ENCODE results near the gene CAPN3.

CAPN3 gene

DNA sequence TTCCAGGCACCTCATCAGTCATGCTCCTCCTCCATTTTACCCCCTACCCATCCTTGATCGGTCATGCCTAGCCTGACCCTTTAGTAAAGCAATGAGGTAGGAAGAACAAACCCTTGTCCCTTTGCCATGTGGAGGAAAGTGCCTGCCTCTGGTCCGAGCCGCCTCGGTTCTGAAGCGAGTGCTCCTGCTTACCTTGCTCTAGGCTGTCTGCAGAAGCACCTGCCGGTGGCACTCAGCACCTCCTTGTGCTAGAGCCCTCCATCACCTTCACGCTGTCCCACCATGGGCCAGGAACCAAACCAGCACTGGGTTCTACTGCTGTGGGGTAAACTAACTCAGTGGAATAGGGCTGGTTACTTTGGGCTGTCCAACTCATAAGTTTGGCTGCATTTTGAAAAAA, 52.6 kb downstream of the CAPN3 start:
- H3K79me1 ChIP-seq (ENCODE audit: low read depth, low read length): no peaks in the 10 kb centered on the region
- H3K23ac ChIP-seq (ENCODE audit: low read depth, low read length, poor library complexity): no peak overlapping the region
- no peaks in the 10 kb centered on the region for H3K4me1 ChIP-seq (ENCODE audit: control insufficient read depth in 2 of 2, insufficient read depth in 1 of 2, low read depth in 1 of 2, low read length in 2 of 2)
- no peak overlapping the region for H3K18ac ChIP-seq (ENCODE audit: low read length)
- no peak overlapping the region for H2BK15ac ChIP-seq (ENCODE audit: low read length)
- DNase-seq (ENCODE audit: low spot score): no peak
- H3K9ac ChIP-seq (ENCODE audit: low read depth, low read length, poor library complexity): no peak overlapping the region
- H3K4me2 ChIP-seq (ENCODE audit: insufficient read depth, low read length, poor library complexity, severe bottlenecking): no peak overlapping the region
- H3K4me3 ChIP-seq (ENCODE audit: low read length in 2 of 2): no peak overlapping the region
- H2BK120ac ChIP-seq (ENCODE audit: low read depth, low read length): no peak overlapping the region
- H3K36me3 ChIP-seq (replicated peaks in 1 of 2; ENCODE audit: control insufficient read depth in 2 of 2, insufficient read depth in 2 of 2, low read length in 2 of 2): peaks cover 13 to 56% of the 10 kb centered on the region in 2 donors
- no peak overlapping the region for H4K8ac ChIP-seq (ENCODE audit: low read depth, low read length)
- no peak overlapping the region for H2AFZ ChIP-seq (ENCODE audit: low read length)
- no peak overlapping the region for H3K4ac ChIP-seq (ENCODE audit: low read length)
- H3K27ac ChIP-seq (replicated peaks; ENCODE audit: low read length): no peak overlapping the region
- no peaks in the 10 kb centered on the region for H3K9me3 ChIP-seq (replicated peaks in 1 of 2; ENCODE audit: control insufficient read depth in 2 of 2, insufficient read depth in 1 of 2, low read depth in 1 of 2, low read length in 2 of 2)
- H2AK5ac ChIP-seq (ENCODE audit: low read depth, low read length): no peak overlapping the region
- no peak overlapping the region for H3K14ac ChIP-seq (ENCODE audit: low read length)
- no peak overlapping the region for H2BK12ac ChIP-seq (ENCODE audit: low read length)
- WGBS, 2 donors (ENCODE audit: extremely low coverage in 2 of 2, insufficient read length in 2 of 2, insufficient replicate concordance in 1 of 2): no CpG with 5 or more reads among the region's 7 CpGs
- H3K27me3 ChIP-seq (ENCODE audit: control insufficient read depth in 3 of 3, insufficient read depth in 3 of 3, low read depth in 1 of 3, low read length in 3 of 3): no peaks in the 10 kb centered on the region
- H4K91ac ChIP-seq (ENCODE audit: low read depth, low read length, poor library complexity): no peak overlapping the region
- H2BK5ac ChIP-seq (ENCODE audit: low read length): no peak overlapping the region

GRCh38 chr15:42413920-42414319, 54.6 kb downstream of the CAPN3 start:
- Histone ChIP-seq H3K4me1 (ENCODE audit: control insufficient read depth in 2 of 2, insufficient read depth in 1 of 2, low read depth in 1 of 2, low read length in 2 of 2) (no peaks in the 10 kb centered on the region), H2BK15ac (ENCODE audit: low read length) (no peak overlapping the region), H2AK5ac (ENCODE audit: low read depth, low read length) (no peak overlapping the region), H3K18ac (ENCODE audit: low read length) (no peak overlapping the region), H2BK120ac (ENCODE audit: low read depth, low read length) (no peak overlapping the region), H3K27me3 (ENCODE audit: control insufficient read depth in 3 of 3, insufficient read depth in 3 of 3, low read depth in 1 of 3, low read length in 3 of 3) (no peaks in the 10 kb centered on the region), H3K23ac (ENCODE audit: low read depth, low read length, poor library complexity) (no peak overlapping the region), H4K8ac (ENCODE audit: low read depth, low read length) (no peak overlapping the region), H2BK5ac (ENCODE audit: low read length) (no peak overlapping the region), H3K4ac (ENCODE audit: low read length) (no peak overlapping the region), H3K9ac (ENCODE audit: low read depth, low read length, poor library complexity) (no peak overlapping the region), H3K14ac (ENCODE audit: low read length) (no peak overlapping the region), H3K36me3 (replicated peaks in 1 of 2; ENCODE audit: control insufficient read depth in 2 of 2, insufficient read depth in 2 of 2, low read length in 2 of 2) (peaks cover 20 to 75% of the 10 kb centered on the region in 2 donors), H3K9me3 (replicated peaks in 1 of 2; ENCODE audit: control insufficient read depth in 2 of 2, insufficient read depth in 1 of 2, low read depth in 1 of 2, low read length in 2 of 2) (no peaks in the 10 kb centered on the region), H2BK12ac (ENCODE audit: low read length) (no peak overlapping the region), H3K4me3 (ENCODE audit: low read length in 2 of 2) (no peak overlapping the region), H4K91ac (ENCODE audit: low read depth, low read length, poor library complexity) (no peak overlapping the region), H2AFZ (ENCODE audit: low read length) (no peak overlapping the region), H3K27ac (replicated peaks; ENCODE audit: low read length) (no peak overlapping the region), H3K79me1 (ENCODE audit: low read depth, low read length) (no peaks in the 10 kb centered on the region), H3K4me2 (ENCODE audit: insufficient read depth, low read length, poor library complexity, severe bottlenecking) (no peak overlapping the region)
- DNase-seq (ENCODE audit: low spot score): no peak
- WGBS, 2 donors (ENCODE audit: extremely low coverage in 2 of 2, insufficient read length in 2 of 2, insufficient replicate concordance in 1 of 2): no CpG with 5 or more reads among the region's 2 CpGs

DNA sequence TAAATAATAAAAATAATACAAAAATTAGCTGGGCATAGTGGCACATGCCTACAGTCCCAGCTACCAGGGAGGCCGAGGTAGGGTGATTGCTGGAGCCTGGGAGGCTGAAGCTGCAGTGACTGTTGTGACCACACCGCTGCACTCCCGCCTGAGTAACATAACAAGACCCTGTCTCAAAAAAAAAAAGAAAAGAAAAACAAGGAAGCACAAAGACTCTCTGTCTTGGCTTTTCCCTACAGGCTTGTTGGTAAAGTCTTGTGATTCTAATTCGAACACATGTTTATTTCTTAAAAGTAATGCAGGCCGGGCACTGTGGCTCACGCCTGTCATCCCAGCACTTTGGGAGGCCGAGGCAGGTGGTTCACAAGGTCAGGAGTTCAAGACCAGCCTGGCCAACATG, 60.1 kb downstream of the CAPN3 start:
- no peak overlapping the region for H2BK120ac ChIP-seq (ENCODE audit: low read depth, low read length)
- H2AFZ ChIP-seq (ENCODE audit: low read length): no peak overlapping the region
- H3K14ac ChIP-seq (ENCODE audit: low read length): no peak overlapping the region
- DNase-seq (ENCODE audit: low spot score): no peak
- H3K9ac ChIP-seq (ENCODE audit: low read depth, low read length, poor library complexity): no peak overlapping the region
- no peak overlapping the region for H3K4me3 ChIP-seq (ENCODE audit: low read length in 2 of 2)
- H3K4me1 ChIP-seq (ENCODE audit: control insufficient read depth in 2 of 2, insufficient read depth in 1 of 2, low read depth in 1 of 2, low read length in 2 of 2): no peaks in the 10 kb centered on the region
- H3K23ac ChIP-seq (ENCODE audit: low read depth, low read length, poor library complexity): no peak overlapping the region
- H3K79me1 ChIP-seq (ENCODE audit: low read depth, low read length): no peaks in the 10 kb centered on the region
- H3K36me3 ChIP-seq (replicated peaks in 1 of 2; ENCODE audit: control insufficient read depth in 2 of 2, insufficient read depth in 2 of 2, low read length in 2 of 2): peaks cover 25 to 93% of the 10 kb centered on the region in 2 donors
- WGBS, 2 donors (ENCODE audit: extremely low coverage in 2 of 2, insufficient read length in 2 of 2, insufficient replicate concordance in 1 of 2): no CpG with 5 or more reads among the region's 7 CpGs
- no peak overlapping the region for H3K18ac ChIP-seq (ENCODE audit: low read length)
- H3K4ac ChIP-seq (ENCODE audit: low read length): no peak overlapping the region
- no peak overlapping the region for H4K91ac ChIP-seq (ENCODE audit: low read depth, low read length, poor library complexity)
- H2BK15ac ChIP-seq (ENCODE audit: low read length): no peak overlapping the region
- H3K27ac ChIP-seq (replicated peaks; ENCODE audit: low read length): no peak overlapping the region
- H3K27me3 ChIP-seq (ENCODE audit: control insufficient read depth in 3 of 3, insufficient read depth in 3 of 3, low read depth in 1 of 3, low read length in 3 of 3): no peaks in the 10 kb centered on the region
- no peak overlapping the region for H3K4me2 ChIP-seq (ENCODE audit: insufficient read depth, low read length, poor library complexity, severe bottlenecking)
- no peak overlapping the region for H2BK12ac ChIP-seq (ENCODE audit: low read length)
- no peak overlapping the region for H2AK5ac ChIP-seq (ENCODE audit: low read depth, low read length)
- no peak overlapping the region for H4K8ac ChIP-seq (ENCODE audit: low read depth, low read length)
- H2BK5ac ChIP-seq (ENCODE audit: low read length): no peak overlapping the region
- H3K9me3 ChIP-seq (replicated peaks in 1 of 2; ENCODE audit: control insufficient read depth in 2 of 2, insufficient read depth in 1 of 2, low read depth in 1 of 2, low read length in 2 of 2): no peaks in the 10 kb centered on the region

GRCh38 chr15:42421376-42421775, 62.1 kb downstream of the CAPN3 start:
- peaks cover 25 to 94% of the 10 kb centered on the region in 2 donors for H3K36me3 ChIP-seq (replicated peaks in 1 of 2; ENCODE audit: control insufficient read depth in 2 of 2, insufficient read depth in 2 of 2, low read length in 2 of 2)
- no CpG with 5 or more reads among the region's 2 CpGs for WGBS, 2 donors (ENCODE audit: extremely low coverage in 2 of 2, insufficient read length in 2 of 2, insufficient replicate concordance in 1 of 2)

More at GRCh38 chr15:42421376-42421775, 62.1 kb downstream of the CAPN3 start:
- Histone ChIP-seq H3K27ac (replicated peaks; ENCODE audit: low read length) (no peak overlapping the region), H4K8ac (ENCODE audit: low read depth, low read length) (no peak overlapping the region), H3K4me2 (ENCODE audit: insufficient read depth, low read length, poor library complexity, severe bottlenecking) (no peak overlapping the region), H2BK15ac (ENCODE audit: low read length) (no peak overlapping the region), H3K9me3 (replicated peaks in 1 of 2; ENCODE audit: control insufficient read depth in 2 of 2, insufficient read depth in 1 of 2, low read depth in 1 of 2, low read length in 2 of 2) (peaks cover 0 to 2% of the 10 kb centered on the region in 2 donors), H3K4ac (ENCODE audit: low read length) (no peak overlapping the region), H3K9ac (ENCODE audit: low read depth, low read length, poor library complexity) (no peak overlapping the region), H2BK5ac (ENCODE audit: low read length) (no peak overlapping the region), H3K27me3 (ENCODE audit: control insufficient read depth in 3 of 3, insufficient read depth in 3 of 3, low read depth in 1 of 3, low read length in 3 of 3) (no peaks in the 10 kb centered on the region), H2BK12ac (ENCODE audit: low read length) (no peak overlapping the region), H3K23ac (ENCODE audit: low read depth, low read length, poor library complexity) (no peak overlapping the region), H4K91ac (ENCODE audit: low read depth, low read length, poor library complexity) (no peak overlapping the region), H2AK5ac (ENCODE audit: low read depth, low read length) (no peak overlapping the region), H3K79me1 (ENCODE audit: low read depth, low read length) (no peaks in the 10 kb centered on the region), H3K18ac (ENCODE audit: low read length) (no peak overlapping the region), H3K4me3 (ENCODE audit: low read length in 2 of 2) (no peak overlapping the region), H3K4me1 (ENCODE audit: control insufficient read depth in 2 of 2, insufficient read depth in 1 of 2, low read depth in 1 of 2, low read length in 2 of 2) (no peaks in the 10 kb centered on the region), H3K14ac (ENCODE audit: low read length) (no peak overlapping the region), H2AFZ (ENCODE audit: low read length) (no peak overlapping the region), H2BK120ac (ENCODE audit: low read depth, low read length) (no peak overlapping the region)
- DNase-seq (ENCODE audit: low spot score): no peak
